Neuronal stem cell (in vitro differentiated cells): ENCODE measurements around the gene PRXL2B.

ENCODE experiments used
- DNase-seq: peaks from one replicate; pipeline ENCODE4 v3.0.0-alpha.2; 2013; ENCODE audit warnings: low spot score
- H2AFZ ChIP-seq: one replicate; pipeline ENCODE4 v1.6.1; 2013; ENCODE audit warnings: mild to moderate bottlenecking, low read length, inconsistent platforms
- H2AK5ac ChIP-seq: 2 replicates; pipeline ENCODE4 v1.6.1; 2013; ENCODE audit warnings: low read depth, mild to moderate bottlenecking, inconsistent platforms, low read length, moderate library complexity, mixed read lengths
- H2BK120ac ChIP-seq: 2 replicates; pipeline ENCODE4 v1.6.1; 2013; ENCODE audit warnings: low read depth, mild to moderate bottlenecking, inconsistent platforms, low read length, moderate library complexity, mixed read lengths
- H2BK12ac ChIP-seq: one replicate; pipeline ENCODE4 v1.6.1; 2013; ENCODE audit warnings: low read length, inconsistent platforms
- H2BK15ac ChIP-seq: 2 replicates; pipeline ENCODE4 v1.6.1; 2013; ENCODE audit warnings: mild to moderate bottlenecking, low read length, inconsistent platforms, mixed read lengths
- H2BK5ac ChIP-seq: one replicate; pipeline ENCODE4 v1.6.1; 2013; ENCODE audit warnings: inconsistent platforms, mild to moderate bottlenecking, low read length, moderate library complexity
- H3K14ac ChIP-seq: one replicate; pipeline ENCODE4 v1.6.1; 2013; ENCODE audit warnings: low read length, inconsistent platforms
- H3K18ac ChIP-seq: 2 replicates; pipeline ENCODE4 v1.6.1; 2013; ENCODE audit warnings: low read length, inconsistent platforms
- H3K23ac ChIP-seq: 2 replicates; pipeline ENCODE4 v1.6.1; 2013; ENCODE audit warnings: low read depth, mild to moderate bottlenecking, mixed read lengths, low read length, inconsistent platforms; ENCODE audit not compliant: poor library complexity
- H3K27ac ChIP-seq: replicated peaks from 3 replicates; pipeline ENCODE4 v1.5.1; 2013; ENCODE audit warnings: low read length, inconsistent platforms
- H3K27me3 ChIP-seq, 3 experiments: 2 replicates each; pipeline ENCODE4 v1.6.1; 2013; ENCODE audit warnings: low read length in 3 of 3, mild to moderate bottlenecking in 2 of 3, inconsistent platforms in 1 of 3, low read depth in 1 of 3, mixed read lengths in 1 of 3, moderate library complexity in 1 of 3; ENCODE audit not compliant: control insufficient read depth in 3 of 3, insufficient read depth in 3 of 3
- H3K36me3 ChIP-seq, 2 donors: replicated peaks in 1 of 2; 2 replicates each; pipeline ENCODE4 v1.6.1; 2013; ENCODE audit warnings: low read length in 2 of 2; ENCODE audit not compliant: control insufficient read depth in 2 of 2, insufficient read depth in 2 of 2
- H3K4ac ChIP-seq: 2 replicates; pipeline ENCODE4 v1.6.1; 2013; ENCODE audit warnings: inconsistent platforms, mild to moderate bottlenecking, low read length, moderate library complexity
- H3K4me1 ChIP-seq, 2 donors: 1 replicate in 1 of 2; 2 replicates in 1 of 2; pipeline ENCODE4 v1.6.1; 2013; ENCODE audit warnings: low read length in 2 of 2, low read depth in 1 of 2; ENCODE audit not compliant: control insufficient read depth in 2 of 2, insufficient read depth in 1 of 2
- H3K4me2 ChIP-seq: one replicate; pipeline ENCODE4 v1.6.1; 2013; ENCODE audit warnings: mild to moderate bottlenecking, low read length, inconsistent platforms; ENCODE audit not compliant: insufficient read depth, poor library complexity, severe bottlenecking
- H3K4me3 ChIP-seq, 2 donors: 2 replicates each; pipeline ENCODE4 v1.5.1; 2013; ENCODE audit warnings: low read length in 2 of 2, mild to moderate bottlenecking in 2 of 2, inconsistent platforms in 1 of 2, moderate library complexity in 1 of 2
- H3K79me1 ChIP-seq: one replicate; pipeline ENCODE4 v1.6.1; 2013; ENCODE audit warnings: low read depth, mild to moderate bottlenecking, inconsistent platforms, low read length, moderate library complexity
- H3K9ac ChIP-seq: one replicate; pipeline ENCODE4 v1.6.1; 2013; ENCODE audit warnings: mild to moderate bottlenecking, low read depth, low read length, inconsistent platforms; ENCODE audit not compliant: poor library complexity
- H3K9me3 ChIP-seq, 2 donors: replicated peaks in 1 of 2; 2 replicates each; pipeline versions ENCODE3 to v1.6.1; 2013; ENCODE audit warnings: low read length in 2 of 2, mild to moderate bottlenecking in 2 of 2, inconsistent platforms in 1 of 2, low read depth in 1 of 2, mixed read lengths in 1 of 2, moderate library complexity in 1 of 2; ENCODE audit not compliant: control insufficient read depth in 2 of 2, insufficient read depth in 1 of 2
- H4K8ac ChIP-seq: one replicate; pipeline ENCODE4 v1.6.1; 2013; ENCODE audit warnings: low read depth, mild to moderate bottlenecking, inconsistent platforms, low read length, moderate library complexity
- H4K91ac ChIP-seq: one replicate; pipeline ENCODE4 v1.6.1; 2013; ENCODE audit warnings: low read length, low read depth, mild to moderate bottlenecking, inconsistent platforms; ENCODE audit not compliant: poor library complexity
- WGBS, 2 donors: extraction: QIAGEN DNeasy Blood & Tissue Kit; methylation state at CpG; one replicate each; pipeline ENCODE4 v1.1.7; 2013; ENCODE audit warnings: missing lambda C conversion rate in 2 of 2, mixed read lengths in 1 of 2; ENCODE audit not compliant: insufficient read length in 2 of 2, insufficient replicate concordance in 1 of 2; ENCODE audit errors: extremely low coverage in 2 of 2; 5-methylcytosine and 5-hydroxymethylcytosine counted together

PRXL2B gene

GRCh38 chr1:2561446-2561845, 25.1 kb upstream of the PRXL2B start:
- Histone ChIP-seq H2BK15ac (peak overlapping the region; percentile 64), H3K9me3 (no peaks in the 10 kb centered on the region), H3K4me2 (no peak overlapping the region), H3K14ac (no peak overlapping the region), H2AFZ (no peak overlapping the region), H3K27me3 (peaks cover 0 to 45% (median 0%) of the 10 kb centered on the region in 3 experiments), H3K23ac (peak overlapping the region; percentile 55), H3K18ac (peak overlapping the region; percentile 65), H3K4me3 (no peak overlapping the region), H2BK5ac (peak overlapping the region; percentile 62), H4K8ac (no peak overlapping the region), H3K36me3 (no peaks in the 10 kb centered on the region), H3K4me1 (peaks cover 3 to 7% of the 10 kb centered on the region in 2 donors), H2BK120ac (peak overlapping the region; percentile 31), H4K91ac (peak overlapping the region; percentile 89), H2AK5ac (peak overlapping the region; percentile 96), H3K9ac (no peak overlapping the region), H3K4ac (no peak overlapping the region), H2BK12ac (peak overlapping the region; percentile 98), H3K27ac (no peak overlapping the region), H3K79me1 (no peaks in the 10 kb centered on the region)
- WGBS, 2 donors = no CpG with 5 or more reads among the region's 11 CpGs
- DNase-seq = no peak

- peak overlapping the region; percentile 62 for H2BK5ac ChIP-seq
- peak overlapping the region; percentile 47 for H3K14ac ChIP-seq
- peak overlapping the region; percentile 63 for H2BK12ac ChIP-seq
- no peak overlapping the region for H3K4me2 ChIP-seq
- H3K4ac ChIP-seq = no peak overlapping the region
- peaks cover 0 to 42% (median 0%) of the 10 kb centered on the region in 3 experiments for H3K27me3 ChIP-seq
- H3K27ac ChIP-seq = no peak overlapping the region
- H2AK5ac ChIP-seq = peak overlapping the region; percentile 96
- H3K23ac ChIP-seq = peak overlapping the region; percentile 94
- no peaks in the 10 kb centered on the region for H3K79me1 ChIP-seq
- no peak overlapping the region for H4K8ac ChIP-seq
- peak overlapping the region; percentile 66 for H2BK120ac ChIP-seq
- H3K4me3 ChIP-seq = no peak overlapping the region
- DNase-seq = no peak
- H3K4me1 ChIP-seq = peaks cover 2% of the 10 kb centered on the region in 2 donors
- no peaks in the 10 kb centered on the region for H3K9me3 ChIP-seq
- H3K9ac ChIP-seq = no peak overlapping the region
- H3K36me3 ChIP-seq = no peaks in the 10 kb centered on the region
- WGBS, 2 donors = no CpG with 5 or more reads among the region's 24 CpGs
- peak overlapping the region; percentile 86 for H2BK15ac ChIP-seq
- H4K91ac ChIP-seq = peak overlapping the region; percentile 81
- no peak overlapping the region for H2AFZ ChIP-seq
- H3K18ac ChIP-seq = peak overlapping the region; percentile 93
These were observed 24.4 kb upstream of the PRXL2B start for GRCh38 chr1:2561898-2562895.

DNA sequence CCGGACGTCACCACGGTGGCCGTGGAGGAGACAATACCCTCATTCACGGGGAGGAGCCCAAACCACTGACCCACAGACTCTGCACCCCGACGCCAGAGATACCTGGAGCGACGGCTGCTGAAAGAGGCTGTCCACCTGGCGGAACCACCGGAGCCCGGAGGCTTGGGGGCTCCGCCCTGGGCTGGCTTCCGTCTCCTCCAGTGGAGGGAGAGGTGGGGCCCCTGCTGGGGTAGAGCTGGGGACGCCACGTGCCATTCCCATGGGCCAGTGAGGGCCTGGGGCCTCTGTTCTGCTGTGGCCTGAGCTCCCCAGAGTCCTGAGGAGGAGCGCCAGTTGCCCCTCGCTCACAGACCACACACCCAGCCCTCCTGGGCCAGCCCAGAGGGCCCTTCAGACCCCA, 23.4 kb upstream of the PRXL2B start:
- Histone ChIP-seq H2BK5ac (peak overlapping the region; percentile 46), H2BK15ac (no peak overlapping the region), H3K4ac (no peak overlapping the region), H2BK120ac (no peak overlapping the region), H4K91ac (no peak overlapping the region), H4K8ac (no peak overlapping the region), H3K27me3 (peaks cover 0 to 36% (median 0%) of the 10 kb centered on the region in 3 experiments), H3K9me3 (no peaks in the 10 kb centered on the region), H3K36me3 (no peaks in the 10 kb centered on the region), H3K18ac (peak overlapping the region; percentile 35), H3K4me1 (peaks cover 2% of the 10 kb centered on the region in 2 donors), H3K14ac (peak overlapping the region; percentile 99), H2BK12ac (no peak overlapping the region), H3K4me2 (no peak overlapping the region), H3K4me3 (no peak overlapping the region), H2AK5ac (no peak overlapping the region), H3K27ac (no peak overlapping the region), H2AFZ (no peak overlapping the region), H3K79me1 (no peaks in the 10 kb centered on the region), H3K23ac (peak overlapping the region; percentile 85), H3K9ac (no peak overlapping the region)
- no peak for DNase-seq
- no CpG with 5 or more reads among the region's 18 CpGs for WGBS, 2 donors
